Muscle layer of duodenum (tissue), 2 donors: ENCODE measurements around the gene PDE11A.

Experiments
- H3K27ac ChIP-seq: one replicate; pipeline ENCODE4 v1.7.0; 2013; ENCODE audit warnings: mild to moderate bottlenecking, low read length
- H3K27me3 ChIP-seq: one replicate; pipeline ENCODE4 v1.7.0; 2013; ENCODE audit warnings: low read depth, mild to moderate bottlenecking, control low read depth, low read length
- H3K36me3 ChIP-seq, 2 donors: one replicate each; pipeline ENCODE4 v1.7.0; 2013; ENCODE audit warnings: low read length in 2 of 2, control low read depth in 1 of 2, mild to moderate bottlenecking in 1 of 2; ENCODE audit not compliant: insufficient read depth in 2 of 2, control insufficient read depth in 1 of 2
- H3K4me1 ChIP-seq, 2 donors: one replicate each; pipeline ENCODE4 v1.7.0; 2013; ENCODE audit warnings: low read length in 2 of 2, mild to moderate bottlenecking in 2 of 2, control low read depth in 1 of 2, moderate library complexity in 1 of 2; ENCODE audit not compliant: insufficient read depth in 2 of 2, control insufficient read depth in 1 of 2
- H3K4me3 ChIP-seq, 2 donors: one replicate each; pipeline ENCODE4 v1.7.0; 2013; ENCODE audit warnings: low read length in 2 of 2, low read depth in 1 of 2, mild to moderate bottlenecking in 1 of 2
- H3K9me3 ChIP-seq, 2 donors: one replicate each; pipeline ENCODE4 v1.7.0; 2013; ENCODE audit warnings: low read length in 2 of 2, control low read depth in 1 of 2, mild to moderate bottlenecking in 1 of 2; ENCODE audit not compliant: control insufficient read depth in 1 of 2
- donor health status: healthy.

Gene PDE11A

GRCh38 chr2:177596866-177597265, 475.7 kb downstream of the PDE11A start:
- no peaks in the 10 kb centered on the region for H3K9me3 ChIP-seq
- H3K36me3 ChIP-seq: no peaks in the 10 kb centered on the region
- no peak overlapping the region for H3K27ac ChIP-seq
- no peak overlapping the region for H3K4me3 ChIP-seq
- H3K4me1 ChIP-seq: peaks cover 0 to 18% of the 10 kb centered on the region in 2 donors
- no peaks in the 10 kb centered on the region for H3K27me3 ChIP-seq

- no peaks in the 10 kb centered on the region for H3K27me3 ChIP-seq
- H3K27ac ChIP-seq: no peak overlapping the region
- peaks cover 0 to 18% of the 10 kb centered on the region in 2 donors for H3K4me1 ChIP-seq
- no peaks in the 10 kb centered on the region for H3K36me3 ChIP-seq
- H3K4me3 ChIP-seq: no peak overlapping the region
- H3K9me3 ChIP-seq: no peaks in the 10 kb centered on the region
Measured at GRCh38 chr2:177595126-177595845, 477.3 kb downstream of the PDE11A start.

GRCh38 chr2:177593402-177593801, 479.2 kb downstream of the PDE11A start:
- H3K4me3 ChIP-seq: no peak overlapping the region

DNA sequence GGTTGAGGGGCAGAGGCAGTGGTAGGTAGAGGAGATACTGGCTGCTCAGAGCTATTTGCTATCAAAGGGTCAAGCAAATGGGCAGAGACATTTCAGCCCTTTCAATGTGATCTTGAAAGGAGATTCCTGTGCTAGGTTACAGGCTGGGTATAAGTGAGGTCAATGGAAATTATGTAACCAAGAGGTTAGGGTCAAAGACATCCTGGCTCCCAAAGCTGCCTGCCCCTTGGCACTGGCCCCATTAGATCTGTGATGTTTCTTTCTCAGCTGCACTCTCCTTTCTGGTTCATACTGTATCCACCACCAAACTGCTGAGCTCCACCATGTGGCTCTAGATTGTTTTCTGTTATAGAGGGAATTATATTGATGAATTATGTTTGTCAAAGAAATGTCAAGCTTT, 479.6 kb downstream of the PDE11A start:
- Histone ChIP-seq H3K9me3 (no peaks in the 10 kb centered on the region), H3K36me3 (no peaks in the 10 kb centered on the region), H3K27me3 (no peaks in the 10 kb centered on the region), H3K27ac (no peak overlapping the region), H3K4me3 (no peak overlapping the region), H3K4me1 (peaks cover 0 to 4% of the 10 kb centered on the region in 2 donors)

More at GRCh38 chr2:177593402-177593801, 479.2 kb downstream of the PDE11A start:
- Histone ChIP-seq H3K9me3 (no peaks in the 10 kb centered on the region), H3K4me1 (peaks cover 0 to 8% of the 10 kb centered on the region in 2 donors), H3K36me3 (no peaks in the 10 kb centered on the region), H3K27me3 (no peaks in the 10 kb centered on the region), H3K27ac (no peak overlapping the region)

GRCh38 chr2:177592397-177592796, 480.2 kb downstream of the PDE11A start:
- H3K36me3 ChIP-seq: no peaks in the 10 kb centered on the region
- no peaks in the 10 kb centered on the region for H3K9me3 ChIP-seq
- no peak overlapping the region for H3K4me3 ChIP-seq
- H3K27ac ChIP-seq: no peak overlapping the region
- no peaks in the 10 kb centered on the region for H3K27me3 ChIP-seq
- no peaks in the 10 kb centered on the region for H3K4me1 ChIP-seq

DNA sequence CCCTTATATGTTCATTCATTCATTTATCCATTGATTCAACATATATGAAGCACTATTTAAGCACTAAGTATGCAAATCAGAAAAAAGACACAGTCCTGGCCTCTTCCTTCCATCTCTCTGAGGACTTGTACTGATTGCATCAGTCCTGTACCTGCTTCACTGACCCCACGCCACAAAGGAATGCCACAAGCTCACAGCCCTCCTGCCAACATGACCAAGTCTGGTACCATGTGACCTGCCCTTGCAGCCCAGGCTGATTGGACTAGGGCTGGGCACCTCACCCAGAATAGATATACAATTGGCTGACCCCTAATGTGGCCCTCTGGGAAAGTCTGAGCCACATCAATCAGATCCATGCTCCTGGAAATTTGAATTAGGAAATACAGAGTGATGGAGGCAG, 483.4 kb downstream of the PDE11A start:
- Histone ChIP-seq H3K27ac (no peak overlapping the region), H3K4me3 (no peak overlapping the region), H3K27me3 (no peaks in the 10 kb centered on the region), H3K9me3 (no peaks in the 10 kb centered on the region), H3K4me1 (no peaks in the 10 kb centered on the region), H3K36me3 (no peaks in the 10 kb centered on the region)

DNA sequence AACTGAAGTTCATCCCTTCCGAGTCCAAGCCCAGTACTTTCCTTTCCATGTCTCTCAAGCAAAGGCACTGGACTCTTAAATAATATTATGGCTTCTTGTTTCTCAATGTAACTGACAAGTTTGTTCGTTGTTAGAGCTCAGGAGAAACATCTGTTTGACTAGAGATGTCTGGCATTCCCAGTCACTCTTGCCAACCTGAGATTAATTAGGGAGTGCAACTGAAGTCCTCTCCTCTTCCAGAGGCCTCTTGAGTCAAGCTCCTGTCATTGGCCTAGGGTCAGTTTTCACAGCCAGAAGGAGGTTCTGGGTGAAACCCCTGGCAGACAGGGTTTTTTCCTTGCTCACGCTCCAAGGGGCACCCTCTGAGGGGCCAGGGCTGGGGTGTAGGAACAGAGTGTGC, 483.9 kb downstream of the PDE11A start:
- H3K27ac ChIP-seq: no peak overlapping the region
- no peaks in the 10 kb centered on the region for H3K4me1 ChIP-seq
- H3K4me3 ChIP-seq: no peak overlapping the region
- no peaks in the 10 kb centered on the region for H3K9me3 ChIP-seq
- no peaks in the 10 kb centered on the region for H3K27me3 ChIP-seq
- H3K36me3 ChIP-seq: no peaks in the 10 kb centered on the region

GRCh38 chr2:177587371-177587770, 485.2 kb downstream of the PDE11A start:
- Histone ChIP-seq H3K4me1 (no peaks in the 10 kb centered on the region), H3K9me3 (no peaks in the 10 kb centered on the region), H3K36me3 (no peaks in the 10 kb centered on the region), H3K4me3 (no peak overlapping the region), H3K27ac (no peak overlapping the region), H3K27me3 (no peaks in the 10 kb centered on the region)

GRCh38 chr2:177586154-177586553, 486.4 kb downstream of the PDE11A start:
- no peak overlapping the region for H3K27ac ChIP-seq
- no peak overlapping the region for H3K4me3 ChIP-seq
- no peaks in the 10 kb centered on the region for H3K4me1 ChIP-seq
- H3K36me3 ChIP-seq: no peaks in the 10 kb centered on the region
- no peaks in the 10 kb centered on the region for H3K27me3 ChIP-seq
- no peaks in the 10 kb centered on the region for H3K9me3 ChIP-seq

- Histone ChIP-seq H3K27me3 (no peaks in the 10 kb centered on the region), H3K4me1 (no peaks in the 10 kb centered on the region), H3K9me3 (no peaks in the 10 kb centered on the region), H3K36me3 (no peaks in the 10 kb centered on the region), H3K27ac (no peak overlapping the region), H3K4me3 (no peak overlapping the region)
Measured at GRCh38 chr2:177585234-177585863, 487.2 kb downstream of the PDE11A start.

DNA sequence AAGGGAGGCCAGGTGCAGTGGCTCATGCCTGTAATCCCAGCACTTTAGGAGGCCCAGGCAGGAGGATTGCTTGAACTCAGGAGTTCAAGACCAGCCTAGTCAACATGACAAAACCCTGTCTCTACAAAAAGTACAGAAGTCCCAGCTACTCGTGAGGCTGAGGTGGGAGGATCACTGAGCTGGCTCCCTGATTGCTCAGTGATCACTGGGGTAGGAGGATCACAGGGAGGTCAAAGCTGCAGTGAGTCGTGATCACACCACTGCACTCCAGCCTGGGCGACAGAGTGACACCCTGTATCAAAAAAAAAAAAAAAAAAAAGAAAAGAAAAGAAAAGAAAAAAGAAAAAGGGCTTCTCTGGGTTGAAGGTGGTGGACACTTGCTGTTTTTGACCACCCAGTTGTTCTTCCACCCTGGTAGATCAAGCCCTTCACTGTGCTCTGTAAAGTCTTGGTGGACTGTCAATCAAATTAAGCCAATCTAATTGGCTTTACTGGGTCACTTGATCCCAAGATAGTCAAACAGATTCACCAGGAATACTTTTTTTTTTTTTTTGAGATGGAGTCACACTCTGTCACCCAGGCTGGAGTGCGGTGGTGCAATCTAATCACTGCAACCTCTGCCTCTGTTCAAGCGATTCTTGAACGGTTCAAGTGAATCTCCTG, 488.4 kb downstream of the PDE11A start:
- Histone ChIP-seq H3K4me1 (no peaks in the 10 kb centered on the region), H3K36me3 (no peaks in the 10 kb centered on the region), H3K27ac (no peak overlapping the region)

More for the DNA sequence above, 488.4 kb downstream of the PDE11A start:
- no peaks in the 10 kb centered on the region for H3K27me3 ChIP-seq
- H3K9me3 ChIP-seq: no peaks in the 10 kb centered on the region
- H3K4me3 ChIP-seq: no peak overlapping the region
